DOHH2 (cell line): Measurements from ENCODE around the gene PPAT.

Experiments
- EZH2phosphoT487 ChIP-seq: fragments of 200-600 bp; sonication (generic); IDR thresholded peaks from 2 replicates; pipeline ENCODE4 v1.6.1; 2017; ENCODE audit warnings: borderline replicate concordance, mild to moderate bottlenecking, antibody characterized with exemption, low read length, moderate library complexity, mixed read lengths
- TF ChIP-seq, protein P1 (sequence below): fragments of 200-600 bp; sonication (generic); IDR thresholded peaks from one replicate; pipeline ENCODE4 v1.5.1; 2014; ENCODE audit warnings: antibody characterized with exemption, mild to moderate bottlenecking, low read depth, low read length; ENCODE audit not compliant: poor library complexity, severe bottlenecking

GRCh38 chr4:56438766-56439165, 3.4 kb upstream of the PPAT start:
- no peak for TF ChIP-seq EZH2phosphoT487
- TF ChIP-seq, protein P1, sequence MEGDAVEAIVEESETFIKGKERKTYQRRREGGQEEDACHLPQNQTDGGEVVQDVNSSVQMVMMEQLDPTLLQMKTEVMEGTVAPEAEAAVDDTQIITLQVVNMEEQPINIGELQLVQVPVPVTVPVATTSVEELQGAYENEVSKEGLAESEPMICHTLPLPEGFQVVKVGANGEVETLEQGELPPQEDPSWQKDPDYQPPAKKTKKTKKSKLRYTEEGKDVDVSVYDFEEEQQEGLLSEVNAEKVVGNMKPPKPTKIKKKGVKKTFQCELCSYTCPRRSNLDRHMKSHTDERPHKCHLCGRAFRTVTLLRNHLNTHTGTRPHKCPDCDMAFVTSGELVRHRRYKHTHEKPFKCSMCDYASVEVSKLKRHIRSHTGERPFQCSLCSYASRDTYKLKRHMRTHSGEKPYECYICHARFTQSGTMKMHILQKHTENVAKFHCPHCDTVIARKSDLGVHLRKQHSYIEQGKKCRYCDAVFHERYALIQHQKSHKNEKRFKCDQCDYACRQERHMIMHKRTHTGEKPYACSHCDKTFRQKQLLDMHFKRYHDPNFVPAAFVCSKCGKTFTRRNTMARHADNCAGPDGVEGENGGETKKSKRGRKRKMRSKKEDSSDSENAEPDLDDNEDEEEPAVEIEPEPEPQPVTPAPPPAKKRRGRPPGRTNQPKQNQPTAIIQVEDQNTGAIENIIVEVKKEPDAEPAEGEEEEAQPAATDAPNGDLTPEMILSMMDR: no peak
